DOHH2 (cell line): ENCODE measurements around the gene WDFY4.

Experiments used
- H3F3A ChIP-seq: fragments of 200-600 bp; sonication (generic), shearing (Covaris generic); 2 replicates; pipeline ENCODE4 v1.6.0; 2016; ENCODE audit warnings: antibody characterized with exemption, mild to moderate bottlenecking; ENCODE audit not compliant: control insufficient read depth, insufficient read depth
- H3K27ac ChIP-seq: fragments of 200-600 bp; sonication (generic); 2 replicates; pipeline ENCODE4 v1.5.1; 2014; ENCODE audit warnings: low read depth, mild to moderate bottlenecking, low read length, moderate library complexity
- H3K27me3 ChIP-seq: fragments of 200-600 bp; sonication (generic); 2 replicates; pipeline ENCODE4 v1.6.1; 2014; ENCODE audit warnings: mild to moderate bottlenecking, low read length, mixed read lengths; ENCODE audit not compliant: control insufficient read depth
- H3K36me3 ChIP-seq: fragments of 200-600 bp; sonication (generic); 2 replicates; pipeline ENCODE4 v1.6.1; 2014; ENCODE audit warnings: mild to moderate bottlenecking, low read length, moderate library complexity, mixed read lengths; ENCODE audit not compliant: control insufficient read depth
- H3K4me1 ChIP-seq: fragments of 200-600 bp; sonication (generic); 2 replicates; pipeline ENCODE4 v1.6.1; 2014; ENCODE audit warnings: mild to moderate bottlenecking, low read length, mixed read lengths; ENCODE audit not compliant: control insufficient read depth
- H3K4me2 ChIP-seq: fragments of 200-600 bp; sonication (generic); 2 replicates; pipeline ENCODE4 v1.6.0; 2014; ENCODE audit warnings: mild to moderate bottlenecking, low read length, moderate library complexity
- H3K4me3 ChIP-seq: fragments of 200-600 bp; sonication (generic); 2 replicates; pipeline ENCODE4 v1.5.1; 2014; ENCODE audit warnings: mild to moderate bottlenecking, low read length, mixed read lengths
- H3K79me2 ChIP-seq: fragments of 200-600 bp; sonication (generic); 2 replicates; pipeline ENCODE4 v1.6.1; 2014; ENCODE audit warnings: mild to moderate bottlenecking, low read length, mixed read lengths; ENCODE audit not compliant: control insufficient read depth
- H3K9me2 ChIP-seq: fragments of 200-600 bp; sonication (generic); replicated peaks from 2 replicates; pipeline ENCODE4 v1.6.1; 2014; ENCODE audit warnings: mild to moderate bottlenecking, low read length, mixed read lengths; ENCODE audit not compliant: control insufficient read depth
- H3K9me3 ChIP-seq: fragments of 200-600 bp; sonication (generic); 2 replicates; pipeline ENCODE4 v1.6.1; 2014; ENCODE audit warnings: antibody characterized with exemption, low read length, mixed read lengths; ENCODE audit not compliant: control insufficient read depth, insufficient read depth
- H4K20me1 ChIP-seq: fragments of 200-600 bp; sonication (generic); 2 replicates; pipeline ENCODE4 v1.6.0; 2014; ENCODE audit warnings: low read depth, mild to moderate bottlenecking, antibody characterized with exemption, low read length, moderate library complexity; ENCODE audit not compliant: control insufficient read depth, insufficient read depth
- CTCF ChIP-seq: fragments of 200-600 bp; sonication (generic); IDR thresholded peaks from one replicate; pipeline ENCODE4 v1.5.1; 2014; ENCODE audit warnings: antibody characterized with exemption, mild to moderate bottlenecking, low read depth, low read length; ENCODE audit not compliant: poor library complexity, severe bottlenecking
- EZH2phosphoT487 ChIP-seq: fragments of 200-600 bp; sonication (generic); IDR thresholded peaks from 2 replicates; pipeline ENCODE4 v1.6.1; 2017; ENCODE audit warnings: borderline replicate concordance, mild to moderate bottlenecking, antibody characterized with exemption, low read length, moderate library complexity, mixed read lengths

WDFY4 gene

GRCh38 chr10:48934672-48935501, 250.2 kb downstream of the WDFY4 start:
- Histone ChIP-seq H3K36me3 (no peaks in the 10 kb centered on the region), H3K9me2 (no peaks in the 10 kb centered on the region), H4K20me1 (no peaks in the 10 kb centered on the region), H3K79me2 (no peaks in the 10 kb centered on the region), H3K9me3 (no peaks in the 10 kb centered on the region), H3K27ac (no peak overlapping the region), H3F3A (no peaks in the 10 kb centered on the region), H3K4me3 (no peak overlapping the region), H3K4me1 (no peaks in the 10 kb centered on the region), H3K4me2 (no peak overlapping the region), H3K27me3 (no peaks in the 10 kb centered on the region)
- TF ChIP-seq CTCF: no peak

- TF ChIP-seq EZH2phosphoT487 (no peak), CTCF (no peak)
Observed at GRCh38 chr10:48935577-48935976, 250.9 kb downstream of the WDFY4 start.

GRCh38 chr10:48937796-48938195, 253.1 kb downstream of the WDFY4 start:
- TF ChIP-seq EZH2phosphoT487 (no peak), CTCF (no peak)
- H3K36me3 ChIP-seq: peaks cover 2% of the 10 kb centered on the region
- no peaks in the 10 kb centered on the region for H3K79me2 ChIP-seq
- no peak overlapping the region for H3K27ac ChIP-seq
- no peaks in the 10 kb centered on the region for H3K9me3 ChIP-seq
- H3F3A ChIP-seq: no peaks in the 10 kb centered on the region
- no peaks in the 10 kb centered on the region for H3K9me2 ChIP-seq
- no peak overlapping the region for H3K4me2 ChIP-seq
- no peak overlapping the region for H3K4me3 ChIP-seq
- H3K4me1 ChIP-seq: no peaks in the 10 kb centered on the region
- no peaks in the 10 kb centered on the region for H3K27me3 ChIP-seq
- no peaks in the 10 kb centered on the region for H4K20me1 ChIP-seq

More at GRCh38 chr10:48935577-48935976, 250.9 kb downstream of the WDFY4 start:
- Histone ChIP-seq H3K4me2 (no peak overlapping the region), H3K79me2 (no peaks in the 10 kb centered on the region), H3K27ac (no peak overlapping the region), H3K27me3 (no peaks in the 10 kb centered on the region), H3K9me3 (no peaks in the 10 kb centered on the region), H3K9me2 (no peaks in the 10 kb centered on the region), H3F3A (no peaks in the 10 kb centered on the region), H3K36me3 (no peaks in the 10 kb centered on the region), H3K4me3 (no peak overlapping the region), H3K4me1 (no peaks in the 10 kb centered on the region), H4K20me1 (no peaks in the 10 kb centered on the region)
